H1 (cell line): ENCODE data around the gene CPT1A. TPM values are rescaled to one million over a fixed set of nuclear protein-coding genes. Genes with fewer than 3 reads are reported as not detected.

Source experiments
- CTCF ChIA-PET: fragments of 300-600 bp; sonication (Branson Sonifier 250); formaldehyde crosslinking; loops from one replicate; lab custom pipeline; 2021; ENCODE audit not compliant: partially characterized antibody; lab: Charles Lee
- POLR2A ChIA-PET: fragments of 300-600 bp; sonication (Branson Sonifier 250); formaldehyde crosslinking; loops from one replicate; lab custom pipeline; 2021; ENCODE audit warnings: inconsistent platforms; ENCODE audit not compliant: partially characterized antibody; lab: Charles Lee
- DNase-seq, 2 experiments: peaks; one replicate each; pipeline versions ENCODE4 v3.0.0 to v3.0.0-alpha.2; 2010 to 2022; ENCODE audit warnings: low spot score in 2 of 2, low read depth in 1 of 2, mixed read lengths in 1 of 2
- FAIRE-seq: peaks from 2 replicates; lab custom pipeline; 2011; peaks lifted over from hg19 to GRCh38; lab: Jason Lieb, UNC
- H2AFZ ChIP-seq: 2 replicates; pipeline ENCODE4 v1.8.1; 2012; ENCODE audit warnings: low read length, inconsistent platforms
- H2AK5ac ChIP-seq: 2 replicates; pipeline ENCODE4 v1.6.1; 2013; ENCODE audit warnings: low read depth, low read length
- H2BK120ac ChIP-seq: replicated peaks from 2 replicates; pipeline ENCODE3; 2013; ENCODE audit warnings: low read depth, low read length, inconsistent platforms
- H2BK12ac ChIP-seq: 2 replicates; pipeline ENCODE4 v1.6.1; 2013; ENCODE audit warnings: low read depth, low read length
- H2BK15ac ChIP-seq: 2 replicates; pipeline ENCODE4 v1.6.1; 2013; ENCODE audit warnings: low read length
- H2BK20ac ChIP-seq: 2 replicates; pipeline ENCODE4 v1.6.1; 2013; ENCODE audit warnings: low read length
- H2BK5ac ChIP-seq: 2 replicates; pipeline ENCODE4 v1.6.1; 2013; ENCODE audit warnings: low read depth, low read length
- H3K14ac ChIP-seq: 2 replicates; pipeline ENCODE4 v1.6.1; 2013; ENCODE audit warnings: inconsistent platforms; ENCODE audit not compliant: insufficient read length
- H3K18ac ChIP-seq: 2 replicates; pipeline ENCODE4 v1.6.1; 2013; ENCODE audit warnings: low read length; ENCODE audit errors: extremely low read depth
- H3K23ac ChIP-seq: 2 replicates; pipeline ENCODE4 v1.6.1; 2013; ENCODE audit warnings: inconsistent platforms; ENCODE audit not compliant: insufficient read length
- H3K23me2 ChIP-seq: 2 replicates; pipeline ENCODE4 v1.6.1; 2013; ENCODE audit warnings: low read depth, low read length
- H3K27ac ChIP-seq: 2 replicates; pipeline ENCODE4 v1.6.1; 2011; ENCODE audit warnings: low read depth, low read length, inconsistent platforms
- H3K27me3 ChIP-seq, 4 experiments: replicated peaks in 1 of 4; 1 replicate in 1 of 4; 2 replicates in 3 of 4; pipeline versions ENCODE4 v1.6.1 to v1.8.1; 2011 to 2013; ENCODE audit warnings: low read length in 3 of 4, mild to moderate bottlenecking in 3 of 4, inconsistent platforms in 2 of 4, mixed read lengths in 2 of 4, moderate library complexity in 1 of 4; ENCODE audit not compliant: control insufficient read depth in 3 of 4, insufficient read depth in 3 of 4; ENCODE audit errors: extremely low read depth in 1 of 4
- H3K36me3 ChIP-seq, 4 experiments: 2 replicates each; pipeline versions ENCODE4 v1.6.1 to v1.8.1; 2011 to 2013; ENCODE audit warnings: mild to moderate bottlenecking in 4 of 4, low read length in 3 of 4, moderate library complexity in 2 of 4, control low read depth in 1 of 4, inconsistent platforms in 1 of 4; ENCODE audit not compliant: insufficient read depth in 4 of 4, control insufficient read depth in 2 of 4
- H3K4ac ChIP-seq: replicated peaks from 2 replicates; pipeline ENCODE3; 2013; ENCODE audit warnings: low read length, low read depth, mixed read lengths, inconsistent platforms; ENCODE audit not compliant: insufficient read length
- H3K4me1 ChIP-seq, 4 experiments: replicated peaks in 1 of 4; 1 replicate in 1 of 4; 2 replicates in 3 of 4; pipeline versions ENCODE4 v1.6.1 to v1.8.1; 2011 to 2013; ENCODE audit warnings: low read length in 3 of 4, inconsistent platforms in 2 of 4, mixed read lengths in 1 of 4; ENCODE audit not compliant: insufficient read depth in 4 of 4, control insufficient read depth in 3 of 4
- H3K4me2 ChIP-seq, 2 experiments: 2 replicates each; pipeline versions ENCODE4 v1.6.1 to v1.8.1; 2011 to 2013; ENCODE audit warnings: low read depth in 2 of 2, low read length in 2 of 2, control low read depth in 1 of 2, inconsistent platforms in 1 of 2, mild to moderate bottlenecking in 1 of 2; ENCODE audit not compliant: insufficient read depth in 1 of 2
- H3K4me3 ChIP-seq, 4 experiments: fragments of 200-600, 300-600 bp in 1 of 4; sonication (generic), shearing (Covaris generic), sonication (Bioruptor Twin) in 1 of 4; 2 replicates each; pipeline versions ENCODE4 v1.5.1 to v1.8.1; 2011 to 2016; ENCODE audit warnings: low read length in 4 of 4, low read depth in 3 of 4, control low read depth in 2 of 4, inconsistent platforms in 2 of 4, mild to moderate bottlenecking in 2 of 4, mixed read lengths in 1 of 4, moderate library complexity in 1 of 4; ENCODE audit not compliant: insufficient read depth in 2 of 4; ENCODE audit errors: extremely low read depth in 1 of 4
- H3K56ac ChIP-seq: replicated peaks from 2 replicates; pipeline ENCODE3; 2013; ENCODE audit warnings: low read depth, mild to moderate bottlenecking, mixed read lengths, low read length, inconsistent platforms; ENCODE audit not compliant: insufficient read length
- H3K79me1 ChIP-seq: 2 replicates; pipeline ENCODE4 v1.6.1; 2013; ENCODE audit warnings: low read depth, low read length, control low read depth
- H3K79me2 ChIP-seq, 2 experiments: 2 replicates each; pipeline versions ENCODE4 v1.6.1 to v1.8.1; 2012 to 2013; ENCODE audit warnings: low read length in 2 of 2, mild to moderate bottlenecking in 2 of 2, inconsistent platforms in 1 of 2; ENCODE audit not compliant: insufficient read depth in 2 of 2, control insufficient read depth in 1 of 2
- H3K9ac ChIP-seq, 4 experiments: replicated peaks in 1 of 4; 1 replicate in 1 of 4; 2 replicates in 3 of 4; pipeline versions ENCODE4 v1.6.1 to v1.8.1; 2011 to 2013; ENCODE audit warnings: low read depth in 3 of 4, low read length in 3 of 4, control low read depth in 2 of 4, mild to moderate bottlenecking in 2 of 4, moderate library complexity in 2 of 4, inconsistent platforms in 1 of 4; ENCODE audit errors: extremely low read depth in 1 of 4
- H3K9me3 ChIP-seq, 2 experiments: 2 replicates each; pipeline versions ENCODE4 v1.6.1 to v1.8.1; 2012 to 2013; ENCODE audit warnings: mild to moderate bottlenecking in 2 of 2, moderate library complexity in 2 of 2, control low read depth in 1 of 2, inconsistent platforms in 1 of 2, low read depth in 1 of 2, low read length in 1 of 2, mixed read lengths in 1 of 2; ENCODE audit not compliant: insufficient read depth in 2 of 2
- H4K20me1 ChIP-seq, 2 experiments: replicated peaks in 1 of 2; 2 replicates each; pipeline versions ENCODE3 to v1.8.1; 2011 to 2013; ENCODE audit warnings: inconsistent platforms in 2 of 2, low read length in 2 of 2, mild to moderate bottlenecking in 1 of 2; ENCODE audit not compliant: insufficient read depth in 2 of 2, control insufficient read depth in 1 of 2
- H4K5ac ChIP-seq: 2 replicates; pipeline ENCODE4 v1.6.1; 2013; ENCODE audit warnings: low read length, low read depth, mixed read lengths, inconsistent platforms; ENCODE audit not compliant: insufficient read length
- H4K8ac ChIP-seq: 2 replicates; pipeline ENCODE4 v1.8.0; 2013; ENCODE audit warnings: mild to moderate bottlenecking, moderate library complexity, low read length, inconsistent platforms; ENCODE audit not compliant: insufficient read depth; ENCODE audit errors: extremely low read depth
- H4K91ac ChIP-seq: replicated peaks from 2 replicates; pipeline ENCODE3; 2013; ENCODE audit warnings: low read length, mixed read lengths, inconsistent platforms; ENCODE audit not compliant: insufficient read length
- ATF2 ChIP-seq: IDR thresholded peaks from 2 replicates; pipeline ENCODE4 v1.6.1; 2012; ENCODE audit warnings: low read length, inconsistent platforms
- EGR1 ChIP-seq: IDR thresholded peaks from 2 replicates; pipeline ENCODE4 v1.6.1; 2011; ENCODE audit warnings: low read depth, low read length, borderline replicate concordance
- EP300 ChIP-seq, 2 experiments: IDR thresholded peaks; 1 replicate in 1 of 2; 2 replicates in 1 of 2; pipeline ENCODE4 v1.6.1; 2011 to 2012; ENCODE audit warnings: low read depth in 2 of 2, low read length in 2 of 2, mild to moderate bottlenecking in 2 of 2, borderline replicate concordance in 1 of 2, inconsistent platforms in 1 of 2, moderate library complexity in 1 of 2
- NANOG ChIP-seq: IDR thresholded peaks from 2 replicates; pipeline ENCODE4 v1.6.1; 2011; ENCODE audit warnings: low read length, low read depth, mild to moderate bottlenecking, inconsistent platforms; ENCODE audit not compliant: insufficient read depth, poor library complexity, severe bottlenecking
- NRF1 ChIP-seq: IDR thresholded peaks from 2 replicates; pipeline ENCODE4 v1.6.1; 2011; ENCODE audit warnings: mild to moderate bottlenecking, low read depth, low read length, improper control_type of control experiment
- RBBP5 ChIP-seq: IDR thresholded peaks from 2 replicates; pipeline ENCODE4 v1.7.1; 2012; ENCODE audit warnings: low read depth, mild to moderate bottlenecking, inconsistent platforms, low read length, moderate library complexity, borderline replicate concordance
- RXRA ChIP-seq: IDR thresholded peaks from 2 replicates; pipeline ENCODE4 v1.6.1; 2011; ENCODE audit warnings: low read depth, mild to moderate bottlenecking, low read length, moderate library complexity; ENCODE audit not compliant: insufficient read depth
- SP2 ChIP-seq: IDR thresholded peaks from 2 replicates; pipeline ENCODE4 v1.6.1; 2012; ENCODE audit warnings: mild to moderate bottlenecking, low read length, inconsistent platforms
- SP4 ChIP-seq: IDR thresholded peaks from 2 replicates; pipeline ENCODE4 v1.6.1; 2012; ENCODE audit warnings: low read length, inconsistent platforms
- TBP ChIP-seq: IDR thresholded peaks from 2 replicates; pipeline ENCODE4 v1.6.1; 2011; ENCODE audit warnings: low read depth, low read length, improper control_type of control experiment
- USF2 ChIP-seq: IDR thresholded peaks from 2 replicates; pipeline ENCODE4 v1.6.1; 2011; ENCODE audit warnings: low read length, improper control_type of control experiment
- WGBS, 2 experiments: shearing (Covaris generic) in 1 of 2; methylation state at CpG; one replicate each; pipeline versions ENCODE4 v1.1.6 to v1.1.7; 2013 to 2015; ENCODE audit warnings: low lambda C conversion rate in 2 of 2, mixed read lengths in 2 of 2, inconsistent platforms in 1 of 2, low coverage in 1 of 2, missing lambda C conversion rate in 1 of 2; ENCODE audit not compliant: insufficient replicate concordance in 2 of 2, insufficient coverage in 1 of 2, insufficient read length in 1 of 2; ENCODE audit errors: extremely low coverage in 1 of 2, missing lambda C conversion rate in 1 of 2; 5-methylcytosine and 5-hydroxymethylcytosine counted together
- polyA plus RNA-seq, 7 experiments: library from polyadenylated mRNA; depleted of rRNA in 3 of 7; stranded (reverse) in 5 of 7; unstranded in 2 of 7; fragments of >200 nt in 5 of 7; fragments of 200-250 nt in 2 of 7; gene quantifications; 1 replicate in 5 of 7; 2 replicates in 1 of 7; 4 replicates in 1 of 7; pipeline versions ENCODE4 v1.2.1 to v1.2.3, GENCODE V29; 2011 to 2013; ENCODE audit warnings: missing spikeins in 2 of 7, mixed read lengths in 2 of 7
- total RNA-seq: library from RNA; stranded (reverse); fragmentation: NEBNext Ultra II Directional; extraction: Animal tissue kit (Norgen Biotek cat#: 25700); gene quantifications from 2 replicates; pipeline ENCODE4 v1.2.1, GENCODE V29; 2021

The CPT1A gene
- total and polyA plus RNA-seq, 2 of the 8 experiments (the other 6 are each of a cell fraction or from before 2014, with no cell fraction given) = 2.9 to 12.2 TPM

GRCh38 chr11:68809506-68809905 lies 32.2 kb downstream of the CPT1A start:
- no peak overlapping the region for H3K18ac ChIP-seq
- no peak for DNase-seq
- H3K36me3 ChIP-seq = no peaks in the 10 kb centered on the region
- H4K91ac ChIP-seq = no peak overlapping the region
- H3K4me2 ChIP-seq = no peak overlapping the region
- no peak overlapping the region for H3K14ac ChIP-seq
- no peak overlapping the region for H2BK15ac ChIP-seq
- CTCF ChIA-PET = interaction anchor here (2.1 to 3.2 kb wide), 2 partner anchors 11 to 12 kb away, joined by 19 to 28 read pairs; no protein-coding TSS in a partner anchor
- H2AFZ ChIP-seq = no peak overlapping the region
- no peaks in the 10 kb centered on the region for H3K4me1 ChIP-seq
- 82% methylated on average over 5 of the region's 5 CpGs; no CpG with 5 or more reads in 1 of the 2 experiments for WGBS, 2 experiments
- H2AK5ac ChIP-seq = no peak overlapping the region
- H3K27me3 ChIP-seq = no peaks in the 10 kb centered on the region
- POLR2A ChIA-PET = interaction anchor here (0.8 kb wide), 1 partner anchor 59 kb away, joined by 3 read pairs; no protein-coding TSS in a partner anchor
- no peak overlapping the region for H2BK12ac ChIP-seq
- H4K5ac ChIP-seq = no peak overlapping the region
- no peak overlapping the region for H3K27ac ChIP-seq
- H3K9me3 ChIP-seq = no peaks in the 10 kb centered on the region
- H4K8ac ChIP-seq = no peak overlapping the region
- H2BK5ac ChIP-seq = no peak overlapping the region
- H4K20me1 ChIP-seq = no peaks in the 10 kb centered on the region
- H3K56ac ChIP-seq = no peak overlapping the region
- no peak overlapping the region for H3K23ac ChIP-seq
- no peak overlapping the region for H3K4me3 ChIP-seq
- H3K4ac ChIP-seq = no peak overlapping the region
- H2BK120ac ChIP-seq = no peak overlapping the region
- H3K23me2 ChIP-seq = no peaks in the 10 kb centered on the region
- H3K9ac ChIP-seq = no peak overlapping the region
- H3K79me2 ChIP-seq = no peaks in the 10 kb centered on the region
- H3K79me1 ChIP-seq = no peaks in the 10 kb centered on the region
- H2BK20ac ChIP-seq = no peak overlapping the region
- no peak for FAIRE-seq
- TF ChIP-seq TBP = no peak
- TF ChIP-seq USF2 = no peak
- no peak for TF ChIP-seq SP4
- no peak for TF ChIP-seq ATF2
- TF ChIP-seq EGR1 = no peak
- no peak for TF ChIP-seq EP300 (IDR thresholded peaks at IDR 0.05; ENCODE audit: borderline replicate concordance in 1 of 2, low read depth in 2 of 2, low read length in 2 of 2)
- TF ChIP-seq NRF1 = no peak
- no peak for TF ChIP-seq SP2
- no peak for TF ChIP-seq NANOG
- no peak for TF ChIP-seq RXRA
- TF ChIP-seq RBBP5 = no peak
